Motor neuron (in vitro differentiated cells): Measurements from ENCODE around the gene UTS2B. TPM values are rescaled to one million over a fixed set of nuclear protein-coding genes. Genes with fewer than 3 reads are reported as not detected.
A peak's percentile ranks its signal among the peaks of the same experiment; 100 is the strongest.

Experiments
- ATAC-seq, 8 experiments: fragments of 200-7000 bp; cut with Tn5 transposase; replicated peaks in 6 of 8; 2 replicates each; pipeline ENCODE4 v1.8.0; 2021; ENCODE audit warnings: mild to moderate bottlenecking in 8 of 8, moderate library complexity in 8 of 8
- H3K27ac ChIP-seq, 2 donors: fragments of 250-450 bp; sonication (Bioruptor Pico); 2 replicates each; pipeline ENCODE4 v1.9.0; 2021; ENCODE audit warnings: antibody characterized with exemption in 2 of 2, mild to moderate bottlenecking in 2 of 2, moderate library complexity in 1 of 2
- H3K4me1 ChIP-seq, 2 donors: fragments of 250-450 bp; sonication (Bioruptor Pico); replicated peaks in 1 of 2; 2 replicates each; pipeline ENCODE4 v1.6.1; 2021; ENCODE audit warnings: antibody characterized with exemption in 2 of 2, mild to moderate bottlenecking in 2 of 2, moderate library complexity in 1 of 2
- H3K4me3 ChIP-seq, 5 donors: fragments of 250-450 bp; sonication (Bioruptor Pico); 2 replicates each; pipeline ENCODE4 v1.9.0; 2021; ENCODE audit warnings: antibody characterized with exemption in 5 of 5, mild to moderate bottlenecking in 5 of 5, moderate library complexity in 4 of 5
- WGBS, 10 experiments: fragments of 450-650 bp; shearing (Covaris generic); methylation state at CpG; one replicate each; pipeline ENCODE4 v1.0.0; 2022; 5-methylcytosine and 5-hydroxymethylcytosine counted together
- in situ Hi-C, 9 experiments: fragments of 400-800 bp; cut with MboI; loops; one replicate each; pipeline ENCODE4 v1.15.0; 2021; ENCODE audit warnings: low sequenced_read_pairs in 9 of 9, low pct_unique_long_range_greater_than_20kb in 2 of 9; ENCODE audit not compliant: unreplicated experiment in 9 of 9
- total RNA-seq, 8 experiments: library from RNA; unstranded; fragments of 300-600 nt; gene quantifications; 2 replicates each; pipeline versions ENCODE4 v1.2.3 to v1.2.4, GENCODE V29; 2022

Gene UTS2B
- 1 to 10 TPM in 4 of 8 experiments, under 1 TPM in 4; 0.13 to 7.0 (median 1.2) TPM for total RNA-seq

- in situ Hi-C loops: no loop called here
- Histone ChIP-seq H3K4me3 (peak within 1 kb of the TSS; percentile 59 to 92 (median 80)), H3K27ac (peak within 1 kb of the TSS; percentile 89 to 92), H3K4me1 (peaks cover 14 to 31% of the 10 kb centered on the region in 2 donors)
- peak; percentile 64 to 74 (median 69) for ATAC-seq
- 0 to 2% (median 0%) methylated on average over 2 to 10 of the region's 37 CpGs; no CpG with 5 or more reads in 3 of the 10 experiments for WGBS, 10 experiments
Observed at GRCh38 chr3:191329654-191330529, at the start of gene UTS2B. TSS of gene UTS2B (minus strand) at chr3:191330526. CDS start at chr3:191282189, 48,337 bp downstream.

GRCh38 chr3:191380001-191380400 is 49.7 kb upstream of the UTS2B start:
- in situ Hi-C loops: no loop called here
- no peak overlapping the region for H3K4me3 ChIP-seq
- no peak overlapping the region for H3K27ac ChIP-seq
- WGBS, 10 experiments: 0 to 92% (median 50%) methylated on average over 1 to 2 of the region's 2 CpGs
- no peak for ATAC-seq
- no peaks in the 10 kb centered on the region for H3K4me1 ChIP-seq

- H3K4me3 ChIP-seq: no peak overlapping the region
- no peak for ATAC-seq
- in situ Hi-C loops: no loop called here
- WGBS, 10 experiments: 0 to 100% (median 47%) methylated on average over 1 to 2 of the region's 2 CpGs; no CpG with 5 or more reads in 2 of the 10 experiments
- H3K4me1 ChIP-seq: no peaks in the 10 kb centered on the region
- H3K27ac ChIP-seq: no peak overlapping the region
Observed at GRCh38 chr3:191379446-191379845, 49.1 kb upstream of the UTS2B start.

- no peak overlapping the region for H3K27ac ChIP-seq
- in situ Hi-C loops: no loop called here
- H3K4me3 ChIP-seq: no peak overlapping the region
- ATAC-seq: no peak
- H3K4me1 ChIP-seq: no peaks in the 10 kb centered on the region
Observed at GRCh38 chr3:191378142-191378812, 48.0 kb upstream of the UTS2B start.

- H3K4me3 ChIP-seq: no peak overlapping the region
- 1 to 85% (median 45%) methylated on average over 2 to 7 of the region's 7 CpGs for WGBS, 10 experiments
- no peaks in the 10 kb centered on the region for H3K4me1 ChIP-seq
- H3K27ac ChIP-seq: no peak overlapping the region
- in situ Hi-C loops: no loop called here
- ATAC-seq: peak; percentile 50 to 99 (median 73)
Observed at GRCh38 chr3:191376516-191377141, 46.3 kb upstream of the UTS2B start.

- Histone ChIP-seq H3K4me3 (no peak overlapping the region), H3K4me1 (no peaks in the 10 kb centered on the region), H3K27ac (no peak overlapping the region)
- ATAC-seq: no peak
- in situ Hi-C loops: no loop called here
- WGBS, 10 experiments: 29 to 100% (median 77%) methylated on average over 1 to 4 of the region's 4 CpGs
Observed at GRCh38 chr3:191373327-191373726, 43.0 kb upstream of the UTS2B start.

GRCh38 chr3:191372122-191372521 is 41.8 kb upstream of the UTS2B start:
- 88 to 100% (median 100%) methylated on average over 1 to 2 of the region's 2 CpGs; no CpG with 5 or more reads in 3 of the 10 experiments for WGBS, 10 experiments
- Histone ChIP-seq H3K27ac (no peak overlapping the region), H3K4me3 (no peak overlapping the region), H3K4me1 (no peaks in the 10 kb centered on the region)
- no peak for ATAC-seq
- in situ Hi-C loops: no loop called here

- in situ Hi-C loops: no loop called here
- H3K27ac ChIP-seq: no peak overlapping the region
- no peak overlapping the region for H3K4me3 ChIP-seq
- 0 to 100% (median 79%) methylated on average over 1 to 2 of the region's 2 CpGs; no CpG with 5 or more reads in 2 of the 10 experiments for WGBS, 10 experiments
- no peaks in the 10 kb centered on the region for H3K4me1 ChIP-seq
- peak in 3 of 8 experiments; percentile 33 to 81 (median 62) for ATAC-seq
Observed at GRCh38 chr3:191369616-191370010, 39.3 kb upstream of the UTS2B start.

GRCh38 chr3:191368755-191369615 is 38.7 kb upstream of the UTS2B start:
- in situ Hi-C loops: no loop called here
- Histone ChIP-seq H3K27ac (no peak overlapping the region), H3K4me3 (no peak overlapping the region), H3K4me1 (no peaks in the 10 kb centered on the region)
- ATAC-seq: no peak
- 37 to 95% (median 77%) methylated on average over 4 to 5 of the region's 5 CpGs for WGBS, 10 experiments

GRCh38 chr3:191366675-191367074 is 36.3 kb upstream of the UTS2B start:
- no peak overlapping the region for H3K4me3 ChIP-seq
- WGBS, 10 experiments: 29 to 100% (median 87%) methylated on average over 1 to 2 of the region's 2 CpGs; no CpG with 5 or more reads in 2 of the 10 experiments
- ATAC-seq: no peak
- H3K4me1 ChIP-seq: no peaks in the 10 kb centered on the region
- in situ Hi-C loops: no loop called here
- no peak overlapping the region for H3K27ac ChIP-seq

GRCh38 chr3:191363221-191363620 is 32.9 kb upstream of the UTS2B start:
- no peak for ATAC-seq
- Histone ChIP-seq H3K27ac (no peak overlapping the region), H3K4me3 (no peak overlapping the region), H3K4me1 (no peaks in the 10 kb centered on the region)
- 74 to 100% (median 98%) methylated on average over 1 to 4 of the region's 4 CpGs; no CpG with 5 or more reads in 1 of the 10 experiments for WGBS, 10 experiments
- in situ Hi-C loops: no loop called here

GRCh38 chr3:191362524-191363090 is 32.3 kb upstream of the UTS2B start:
- ATAC-seq: no peak
- in situ Hi-C loops: no loop called here
- Histone ChIP-seq H3K4me3 (no peak overlapping the region), H3K4me1 (no peaks in the 10 kb centered on the region), H3K27ac (no peak overlapping the region)
- 57 to 100% (median 100%) methylated on average over 1 to 2 of the region's 2 CpGs; no CpG with 5 or more reads in 2 of the 10 experiments for WGBS, 10 experiments
